HepG2 (cell line): Measurements from ENCODE around the gene SCGB2A2. TPM values are rescaled to one million over a fixed set of nuclear protein-coding genes. Genes with fewer than 3 reads are reported as not detected.

ENCODE experiments used
- AHR ChIP-seq: IDR thresholded peaks from 2 replicates; pipeline ENCODE4 v1.6.1; 2018; ENCODE audit warnings: missing genetic modification reagents, missing compliant biosample characterization
- ARNT2 ChIP-seq: sonication (generic); formaldehyde crosslinking; IDR thresholded peaks from 2 replicates; pipeline ENCODE4 v1.8.0; 2022; ENCODE audit warnings: mild to moderate bottlenecking, low read depth, missing genetic modification reagents, moderate library complexity
- EED ChIP-seq: sonication (generic); formaldehyde crosslinking; IDR thresholded peaks from 2 replicates; pipeline ENCODE4 v1.5.0; 2020; ENCODE audit warnings: mild to moderate bottlenecking, missing genetic modification reagents
- KLF15 ChIP-seq: sonication (generic); formaldehyde crosslinking; IDR thresholded peaks from 2 replicates; pipeline ENCODE4 v1.8.1; 2023; ENCODE audit warnings: borderline replicate concordance, mild to moderate bottlenecking, inconsistent platforms, missing genetic modification reagents, mixed read lengths
- PLRG1 ChIP-seq: fragments of 450-650 bp; conservative IDR thresholded peaks from 2 replicates; pipeline ENCODE4 v1.6.1; 2016
- RARG ChIP-seq: sonication (generic); formaldehyde crosslinking; IDR thresholded peaks from 2 replicates; pipeline ENCODE4 v1.4.0; 2020; ENCODE audit warnings: low read depth, mild to moderate bottlenecking, missing genetic modification reagents
- SPEN ChIP-seq: sonication (generic); formaldehyde crosslinking; IDR thresholded peaks from 2 replicates; pipeline ENCODE4 v1.5.1; 2020; ENCODE audit warnings: low read depth, mild to moderate bottlenecking, missing genetic modification reagents
- ZNF253 ChIP-seq: sonication (generic); formaldehyde crosslinking; IDR thresholded peaks from 2 replicates; pipeline ENCODE4 v1.8.0; 2022; ENCODE audit warnings: mild to moderate bottlenecking, missing genetic modification reagents, borderline replicate concordance
- ZNF275 ChIP-seq: sonication (generic); formaldehyde crosslinking; IDR thresholded peaks from 2 replicates; pipeline ENCODE4 v1.8.0; 2022; ENCODE audit warnings: missing genetic modification reagents, mild to moderate bottlenecking, inconsistent platforms, borderline replicate concordance
- ZNF646 ChIP-seq: sonication (generic); formaldehyde crosslinking; IDR thresholded peaks from 2 replicates; pipeline ENCODE4 v1.9.0; 2021; ENCODE audit warnings: mild to moderate bottlenecking, missing genetic modification reagents
- polyA plus RNA-seq, 8 experiments: library from polyadenylated mRNA; depleted of rRNA in 3 of 8; stranded (reverse) in 7 of 8; unstranded in 1 of 8; fragments of >200 nt; fragmentation: Illumina TruSeq in 4 of 8; extraction: Trizol in 4 of 8; gene quantifications; 2 replicates each; pipeline versions ENCODE4 v1.2.1 to v1.2.3, GENCODE V29; 2011 to 2016; ENCODE audit warnings: low read depth in 4 of 8, missing spikeins in 1 of 8, mixed read lengths in 1 of 8; ENCODE audit not compliant: insufficient read depth in 1 of 8
- total RNA-seq, 5 experiments: library from RNA; depleted of rRNA; stranded (reverse); fragments of >200 nt; fragmentation: Illumina TruSeq; extraction: Trizol; gene quantifications; 2 replicates each; pipeline ENCODE4 v1.2.3, GENCODE V29; 2016; ENCODE audit warnings: low read depth in 1 of 5
- TF ChIP-seq, protein P1 (sequence below): sonication (generic); formaldehyde crosslinking; IDR thresholded peaks from 2 replicates; pipeline ENCODE4 v1.4.0; 2020; ENCODE audit warnings: mild to moderate bottlenecking, low read depth, missing genetic modification reagents
- TF ChIP-seq, protein P2 (sequence below): sonication (generic); formaldehyde crosslinking; IDR thresholded peaks from 2 replicates; pipeline ENCODE4 v1.4.0; 2020; ENCODE audit warnings: missing genetic modification reagents, borderline replicate concordance

SCGB2A2 gene
- total and polyA plus RNA-seq, 2 of the 13 experiments (the other 11 are each of a cell fraction or from before 2014, with no cell fraction given) = 0.12 TPM; not detected in 1

DNA sequence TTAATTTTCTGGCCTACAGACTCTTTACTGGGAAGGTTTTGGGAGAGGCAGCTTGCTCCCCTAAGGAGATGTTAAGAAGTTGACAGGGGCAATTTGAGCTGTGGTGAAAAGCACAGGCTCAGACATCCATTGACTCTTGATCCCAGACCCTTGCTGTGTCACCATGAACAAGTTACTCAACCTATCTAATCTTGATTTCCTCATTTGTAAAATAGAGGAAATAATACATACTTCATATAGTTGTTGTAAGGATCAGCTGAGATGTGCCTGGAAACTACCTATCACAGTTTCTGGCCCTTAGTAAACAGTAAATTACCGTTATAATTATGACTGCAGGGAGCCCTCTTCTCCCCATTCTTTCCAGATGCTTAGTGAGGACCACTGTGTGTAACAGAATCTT is 45.5 kb downstream of the SCGB2A2 start (continued):
- TF ChIP-seq ZNF275 (CRISPR knock-in tag) (no peak), EED (CRISPR knock-in tag) (no peak), ZNF646 (CRISPR knock-in tag) (no peak), ZNF253 (no peak), AHR (CRISPR knock-in tag) (no peak), SPEN (CRISPR knock-in tag) (no peak), KLF15 (CRISPR knock-in tag) (no peak), RARG (CRISPR knock-in tag) (no peak), PLRG1 (no peak), ARNT2 (no peak)
- TF ChIP-seq, protein P1, sequence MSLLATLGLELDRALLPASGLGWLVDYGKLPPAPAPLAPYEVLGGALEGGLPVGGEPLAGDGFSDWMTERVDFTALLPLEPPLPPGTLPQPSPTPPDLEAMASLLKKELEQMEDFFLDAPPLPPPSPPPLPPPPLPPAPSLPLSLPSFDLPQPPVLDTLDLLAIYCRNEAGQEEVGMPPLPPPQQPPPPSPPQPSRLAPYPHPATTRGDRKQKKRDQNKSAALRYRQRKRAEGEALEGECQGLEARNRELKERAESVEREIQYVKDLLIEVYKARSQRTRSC = no peak
- TF ChIP-seq, protein P2, sequence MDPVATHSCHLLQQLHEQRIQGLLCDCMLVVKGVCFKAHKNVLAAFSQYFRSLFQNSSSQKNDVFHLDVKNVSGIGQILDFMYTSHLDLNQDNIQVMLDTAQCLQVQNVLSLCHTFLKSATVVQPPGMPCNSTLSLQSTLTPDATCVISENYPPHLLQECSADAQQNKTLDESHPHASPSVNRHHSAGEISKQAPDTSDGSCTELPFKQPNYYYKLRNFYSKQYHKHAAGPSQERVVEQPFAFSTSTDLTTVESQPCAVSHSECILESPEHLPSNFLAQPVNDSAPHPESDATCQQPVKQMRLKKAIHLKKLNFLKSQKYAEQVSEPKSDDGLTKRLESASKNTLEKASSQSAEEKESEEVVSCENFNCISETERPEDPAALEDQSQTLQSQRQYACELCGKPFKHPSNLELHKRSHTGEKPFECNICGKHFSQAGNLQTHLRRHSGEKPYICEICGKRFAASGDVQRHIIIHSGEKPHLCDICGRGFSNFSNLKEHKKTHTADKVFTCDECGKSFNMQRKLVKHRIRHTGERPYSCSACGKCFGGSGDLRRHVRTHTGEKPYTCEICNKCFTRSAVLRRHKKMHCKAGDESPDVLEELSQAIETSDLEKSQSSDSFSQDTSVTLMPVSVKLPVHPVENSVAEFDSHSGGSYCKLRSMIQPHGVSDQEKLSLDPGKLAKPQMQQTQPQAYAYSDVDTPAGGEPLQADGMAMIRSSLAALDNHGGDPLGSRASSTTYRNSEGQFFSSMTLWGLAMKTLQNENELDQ = no peak
